ENCODE data around the gene ASMT. TPM values are rescaled to one million over a fixed set of nuclear protein-coding genes. Genes with fewer than 3 reads are reported as not detected.

Gene ASMT
- total and polyA plus RNA-seq, 10 of the 15 experiments (the other 5 are each of a cell fraction or from before 2014, with no cell fraction given): 0.18 to 0.29 TPM; not detected in 8

- TF ChIP-seq BHLHE40 (IDR thresholded peaks at IDR 0.05; ENCODE audit: borderline replicate concordance in 1 of 2, low read depth in 2 of 2, low read length in 1 of 2): peak in 1 of 2 experiments; percentile 49; a peak in 1 of 4 replicates
- peak; percentile 53; the same call in 1 of the 2 replicates for TF ChIP-seq CHD1 (IDR thresholded peaks at IDR 0.05; ENCODE audit: low read depth, low read length)
- TF ChIP-seq IRF4 (IDR thresholded peaks at IDR 0.05; ENCODE audit: low read depth, low read length): peak; percentile 41; the same call in 1 of the 2 replicates
- TF ChIP-seq TCF12 (IDR thresholded peaks at IDR 0.05; ENCODE audit: low read depth, low read length): peak; percentile 40; the same call in 1 of the 2 replicates
- TF ChIP-seq ZNF384 (IDR thresholded peaks at IDR 0.05; ENCODE audit: borderline replicate concordance, low read depth, low read length): 0 out of 2 replicates have a peak, but pooled peaks have one; percentile 18
- TF ChIP-seq, protein P1, sequence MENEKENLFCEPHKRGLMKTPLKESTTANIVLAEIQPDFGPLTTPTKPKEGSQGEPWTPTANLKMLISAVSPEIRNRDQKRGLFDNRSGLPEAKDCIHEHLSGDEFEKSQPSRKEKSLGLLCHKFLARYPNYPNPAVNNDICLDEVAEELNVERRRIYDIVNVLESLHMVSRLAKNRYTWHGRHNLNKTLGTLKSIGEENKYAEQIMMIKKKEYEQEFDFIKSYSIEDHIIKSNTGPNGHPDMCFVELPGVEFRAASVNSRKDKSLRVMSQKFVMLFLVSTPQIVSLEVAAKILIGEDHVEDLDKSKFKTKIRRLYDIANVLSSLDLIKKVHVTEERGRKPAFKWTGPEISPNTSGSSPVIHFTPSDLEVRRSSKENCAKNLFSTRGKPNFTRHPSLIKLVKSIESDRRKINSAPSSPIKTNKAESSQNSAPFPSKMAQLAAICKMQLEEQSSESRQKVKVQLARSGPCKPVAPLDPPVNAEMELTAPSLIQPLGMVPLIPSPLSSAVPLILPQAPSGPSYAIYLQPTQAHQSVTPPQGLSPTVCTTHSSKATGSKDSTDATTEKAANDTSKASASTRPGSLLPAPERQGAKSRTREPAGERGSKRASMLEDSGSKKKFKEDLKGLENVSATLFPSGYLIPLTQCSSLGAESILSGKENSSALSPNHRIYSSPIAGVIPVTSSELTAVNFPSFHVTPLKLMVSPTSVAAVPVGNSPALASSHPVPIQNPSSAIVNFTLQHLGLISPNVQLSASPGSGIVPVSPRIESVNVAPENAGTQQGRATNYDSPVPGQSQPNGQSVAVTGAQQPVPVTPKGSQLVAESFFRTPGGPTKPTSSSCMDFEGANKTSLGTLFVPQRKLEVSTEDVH (IDR thresholded peaks at IDR 0.05; ENCODE audit: low read depth, partially characterized antibody): no peak
- no peak for TF ChIP-seq MTA3 (IDR thresholded peaks at IDR 0.05; ENCODE audit: borderline replicate concordance, low read length)
- peak; percentile 59; the same call in 1 of the 2 replicates for TF ChIP-seq DPF2 (IDR thresholded peaks at IDR 0.05)
- peak; percentile 69 for TF ChIP-seq ZNF687 (IDR thresholded peaks at IDR 0.05)
- peak; percentile 73 for TF ChIP-seq IKZF1 (conservative IDR thresholded peaks at IDR 0.05)
- TF ChIP-seq ZBTB33 (IDR thresholded peaks at IDR 0.05): 0 out of 2 replicates have a peak, but pooled peaks have one; percentile 29
- no peak for TF ChIP-seq FOS (IDR thresholded peaks at IDR 0.05; ENCODE audit: borderline replicate concordance, extremely low read depth, insufficient read length)
- TF ChIP-seq BACH1 (IDR thresholded peaks at IDR 0.05; ENCODE audit: borderline replicate concordance): peak; percentile 26; the same call in 1 of the 2 replicates
- peak in 1 of 3 experiments; percentile 14; a peak in 2 of 6 replicates for TF ChIP-seq CTCF (IDR thresholded peaks at IDR 0.05 in 2 of 3, conservative IDR thresholded peaks at IDR 0.05 in 1 of 3; ENCODE audit: control insufficient read depth in 2 of 3, extremely low read depth in 1 of 3, insufficient read depth in 1 of 3, low read depth in 3 of 3, low read length in 3 of 3)
- TF ChIP-seq SMAD1 (IDR thresholded peaks at IDR 0.05; ENCODE audit: low read depth, partially characterized antibody): peak; percentile 67
- peak; percentile 67 for TF ChIP-seq CREM (IDR thresholded peaks at IDR 0.05; ENCODE audit: low read depth)
Observed at GRCh38 chrX:1657367-1658070, 42.7 kb downstream of the ASMT start (continued).
